HS-5 (cell line): ENCODE measurements around the gene PIR.
A peak's percentile ranks its signal among the peaks of the same experiment; 100 is the strongest.

Source experiments
- DNase-seq: peaks from one replicate; pipeline ENCODE4 v3.0.0-alpha.2; 2012; ENCODE audit warnings: low read depth

The PIR gene

GRCh38 chrX:15483891-15484290 is 9.2 kb downstream of the PIR start:
- no peak for DNase-seq

DNA sequence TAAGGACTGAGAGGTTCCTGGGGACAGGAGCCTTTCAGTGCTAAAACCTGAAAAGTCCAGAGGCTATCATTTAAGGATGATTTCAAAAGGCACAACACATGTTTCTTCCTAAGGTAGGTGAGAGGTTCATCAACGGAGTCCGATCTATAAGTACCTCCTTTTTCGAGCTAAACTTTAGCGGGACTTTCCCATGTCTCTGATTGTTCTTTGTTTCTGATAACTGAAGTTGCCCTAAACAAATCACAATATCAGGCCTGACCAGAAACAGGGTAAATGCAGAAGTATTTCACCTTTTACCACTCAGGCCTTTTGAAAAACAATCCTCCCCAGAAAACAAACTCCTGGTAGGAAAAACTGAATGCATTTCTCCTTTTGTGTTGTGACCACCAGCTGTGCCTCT is 17.6 kb downstream of the PIR start:
- DNase-seq, result no peak

GRCh38 chrX:15475021-15475420 is 18.1 kb downstream of the PIR start:
- DNase-seq, result no peak

DNA sequence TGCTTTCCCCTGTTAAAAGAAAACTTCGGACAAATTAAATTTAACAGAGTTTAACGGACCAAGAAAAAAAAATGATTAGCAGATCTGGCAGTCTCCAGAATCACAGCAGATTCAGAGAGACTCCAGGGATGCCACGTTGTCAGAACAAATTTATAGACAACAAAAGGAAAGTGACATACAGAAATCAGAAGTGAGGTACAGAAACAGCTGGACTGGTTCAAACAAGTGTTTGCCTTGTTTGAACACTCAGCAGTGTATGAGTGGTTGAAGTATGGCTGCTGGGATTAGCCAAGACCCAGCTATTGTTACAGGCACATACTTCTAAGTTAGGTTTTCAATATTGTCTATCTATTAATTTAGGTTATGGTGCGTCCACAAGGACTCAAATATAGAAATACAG is 19.1 kb downstream of the PIR start:
- no peak for DNase-seq

- DNase-seq, result no peak
These were observed 20.6 kb downstream of the PIR start for GRCh38 chrX:15472531-15472930.

GRCh38 chrX:15471028-15471427 is 22.1 kb downstream of the PIR start:
- DNase-seq, result peak; percentile 56

- DNase-seq, result no peak
These were observed 23.5 kb downstream of the PIR start for GRCh38 chrX:15469613-15470012.

DNA sequence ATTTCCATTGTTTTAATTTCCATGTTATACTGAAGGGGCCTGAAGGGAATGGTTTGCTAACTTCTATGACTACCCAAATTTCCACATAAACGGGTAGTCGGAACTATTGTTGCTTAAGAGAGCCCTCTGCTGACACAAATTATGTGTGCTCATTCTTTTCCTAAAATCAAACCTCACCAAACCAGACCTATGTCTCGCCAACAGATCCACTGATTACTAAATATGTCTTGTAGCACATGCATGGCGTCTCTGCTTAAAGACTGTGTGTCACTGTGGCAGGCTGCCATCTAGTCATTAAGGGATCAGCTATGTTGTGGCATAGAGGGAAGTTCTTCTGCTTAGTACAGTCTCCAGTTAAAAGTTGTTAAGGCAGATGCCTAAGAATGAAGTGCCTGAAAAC is 25.1 kb downstream of the PIR start:
- peak; percentile 37 for DNase-seq

DNA sequence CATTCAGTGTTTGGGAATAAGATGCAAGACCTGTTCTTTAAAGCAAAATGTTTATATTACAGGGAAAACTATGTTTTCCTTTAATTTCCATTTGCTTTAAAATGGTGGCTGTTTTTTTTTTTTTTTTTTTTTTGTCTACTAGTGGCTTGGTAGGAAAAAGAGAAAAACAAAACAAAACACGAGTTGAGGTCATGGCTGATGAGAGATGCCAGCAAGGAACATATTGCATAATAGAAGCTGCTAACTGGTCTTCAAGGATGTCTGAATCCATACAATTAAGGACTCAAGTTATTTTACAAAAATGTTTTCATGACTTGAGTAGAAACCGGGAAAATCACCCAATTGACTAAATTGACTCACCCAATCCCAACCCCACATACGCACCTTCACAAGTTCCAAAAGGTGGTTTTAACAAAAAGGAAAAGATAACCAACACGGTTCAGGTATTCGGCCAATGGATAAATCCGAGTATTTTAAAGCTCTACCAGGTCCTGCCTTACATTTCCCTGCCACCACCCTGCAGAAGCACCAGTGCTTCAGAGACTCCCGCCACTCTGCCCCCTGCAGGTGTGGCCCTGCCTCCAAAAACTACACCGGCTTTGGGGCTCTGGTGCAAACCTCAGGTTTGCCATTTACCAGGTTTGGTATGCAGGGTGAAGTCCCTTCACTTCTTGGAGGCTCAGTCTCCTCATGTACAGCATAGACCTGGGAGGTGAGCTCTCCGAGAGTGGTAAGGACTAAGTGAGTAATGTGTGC is 27.1 kb downstream of the PIR start:
- DNase-seq, result no peak

- no peak for DNase-seq
These were observed 27.8 kb downstream of the PIR start for GRCh38 chrX:15465347-15465746.

DNA sequence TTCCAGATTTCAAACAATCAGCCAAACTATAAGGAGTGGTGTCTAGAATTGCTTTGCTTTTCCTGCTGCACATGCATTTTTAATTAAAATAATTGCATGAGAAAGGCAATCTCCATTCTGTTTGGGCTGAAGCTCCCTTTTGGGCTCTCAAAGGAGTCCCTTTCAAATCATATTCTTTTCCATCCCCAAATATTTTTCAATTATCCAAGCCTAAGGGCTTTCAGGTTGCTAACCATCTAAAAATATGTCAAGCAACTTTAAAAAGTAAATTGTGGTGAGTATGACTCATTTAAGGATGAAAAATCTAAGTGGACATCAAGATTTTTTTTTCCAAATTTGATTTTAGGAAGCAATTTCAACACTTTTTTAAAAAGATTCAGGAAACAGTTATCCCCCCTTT is 28.4 kb downstream of the PIR start:
- no peak for DNase-seq

GRCh38 chrX:15451913-15452312 is 41.2 kb downstream of the PIR start:
- no peak for DNase-seq

- no peak for DNase-seq
These were observed 45.0 kb downstream of the PIR start for GRCh38 chrX:15448010-15448639.

GRCh38 chrX:15441464-15441863 is 51.7 kb downstream of the PIR start:
- DNase-seq, result no peak

- no peak for DNase-seq
These were observed 54.8 kb downstream of the PIR start for GRCh38 chrX:15438332-15438731.

- DNase-seq, result no peak
These were observed 55.4 kb downstream of the PIR start for GRCh38 chrX:15437724-15438123.

DNA sequence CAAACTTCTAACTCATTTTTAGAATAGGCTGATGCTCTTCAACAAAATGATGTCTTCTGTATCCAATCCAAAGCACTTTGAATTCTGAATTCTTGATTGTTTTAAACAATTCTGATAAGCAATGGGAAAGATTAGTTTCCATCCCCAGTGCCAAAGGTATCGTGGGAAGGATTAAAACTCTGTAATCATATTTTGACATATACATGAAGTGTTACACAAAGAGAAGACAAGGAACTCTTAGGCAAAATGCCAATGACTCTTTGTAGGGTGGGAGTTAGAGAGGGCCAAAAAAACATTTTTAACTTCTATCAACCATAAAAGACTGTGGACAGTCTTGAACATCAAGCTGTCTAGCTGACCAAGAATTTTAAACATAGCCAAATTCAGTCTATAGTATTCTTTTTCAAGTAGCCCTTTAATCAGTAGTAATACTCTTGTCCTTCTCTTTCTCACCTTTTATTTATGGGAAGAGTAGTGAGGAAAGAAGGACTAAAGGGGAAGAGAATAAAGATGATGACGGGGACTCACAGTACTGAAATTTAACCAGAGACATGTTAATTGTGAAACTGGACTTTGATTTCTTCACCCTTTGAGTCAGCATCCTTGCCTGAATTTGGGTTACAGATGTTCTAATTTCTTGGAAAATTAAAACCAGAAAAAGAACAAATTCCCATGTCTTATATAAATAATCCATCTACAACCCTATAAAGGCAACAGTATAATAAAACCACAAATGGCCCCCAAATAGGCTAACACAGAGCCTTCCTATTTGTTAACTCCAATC is 57.1 kb downstream of the PIR start:
- DNase-seq, result no peak

GRCh38 chrX:15434205-15434604 is 58.9 kb downstream of the PIR start:
- DNase-seq, result no peak

DNA sequence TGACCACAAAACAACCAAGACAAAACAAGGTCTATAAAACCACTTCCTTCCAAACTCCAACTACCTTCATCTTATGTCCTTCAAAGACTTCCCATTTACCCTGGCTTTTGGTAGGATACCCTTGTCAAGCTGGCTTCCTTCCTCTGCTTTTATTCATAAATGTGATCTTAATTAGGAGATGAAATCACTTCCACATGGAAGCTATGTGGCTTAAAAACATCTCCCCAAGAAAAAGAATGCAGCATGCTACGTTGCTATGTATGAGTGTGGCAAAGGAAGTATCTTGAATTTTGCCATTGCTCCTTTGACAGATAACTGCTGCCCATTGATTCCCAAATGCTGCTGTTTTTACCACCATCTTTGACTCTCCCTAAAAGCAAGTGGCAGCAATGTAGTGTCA is 62.5 kb downstream of the PIR start:
- DNase-seq, result no peak

GRCh38 chrX:15430076-15430475 is 63.1 kb downstream of the PIR start:
- DNase-seq, result no peak

DNA sequence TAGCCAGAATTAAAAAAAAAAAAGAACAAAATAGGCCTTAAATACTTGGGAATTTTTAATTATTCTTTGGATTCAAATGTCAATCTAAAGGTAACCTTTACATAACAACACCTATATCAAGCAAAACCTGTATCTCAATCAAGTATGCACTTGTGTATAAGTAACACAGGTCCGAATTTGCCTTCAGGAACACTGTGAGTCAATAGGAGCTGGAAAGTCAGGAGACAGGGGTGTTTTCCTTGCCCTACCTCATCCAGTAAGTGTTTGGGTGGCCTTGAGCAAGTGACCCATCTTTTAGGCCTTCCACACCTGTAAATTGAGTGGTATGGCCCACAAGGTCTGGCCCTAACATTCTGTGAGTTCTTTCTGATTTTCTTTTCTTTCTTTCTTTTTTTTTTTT is 68.1 kb downstream of the PIR start:
- no peak for DNase-seq

GRCh38 chrX:15418707-15419181 is 74.4 kb downstream of the PIR start:
- no peak for DNase-seq
